RKO (cell line): ENCODE results near the gene LSM4.
"Not testable (repeated sequence)": the region's sequence is repeated elsewhere in the genome, so short reads cannot be mapped to it uniquely, and the experiment has no call there.

ENCODE experiments used
- DNase-seq: peaks from one replicate; pipeline ENCODE4 v3.0.0-alpha.2; 2016; ENCODE audit warnings: low spot score

LSM4 gene

DNA sequence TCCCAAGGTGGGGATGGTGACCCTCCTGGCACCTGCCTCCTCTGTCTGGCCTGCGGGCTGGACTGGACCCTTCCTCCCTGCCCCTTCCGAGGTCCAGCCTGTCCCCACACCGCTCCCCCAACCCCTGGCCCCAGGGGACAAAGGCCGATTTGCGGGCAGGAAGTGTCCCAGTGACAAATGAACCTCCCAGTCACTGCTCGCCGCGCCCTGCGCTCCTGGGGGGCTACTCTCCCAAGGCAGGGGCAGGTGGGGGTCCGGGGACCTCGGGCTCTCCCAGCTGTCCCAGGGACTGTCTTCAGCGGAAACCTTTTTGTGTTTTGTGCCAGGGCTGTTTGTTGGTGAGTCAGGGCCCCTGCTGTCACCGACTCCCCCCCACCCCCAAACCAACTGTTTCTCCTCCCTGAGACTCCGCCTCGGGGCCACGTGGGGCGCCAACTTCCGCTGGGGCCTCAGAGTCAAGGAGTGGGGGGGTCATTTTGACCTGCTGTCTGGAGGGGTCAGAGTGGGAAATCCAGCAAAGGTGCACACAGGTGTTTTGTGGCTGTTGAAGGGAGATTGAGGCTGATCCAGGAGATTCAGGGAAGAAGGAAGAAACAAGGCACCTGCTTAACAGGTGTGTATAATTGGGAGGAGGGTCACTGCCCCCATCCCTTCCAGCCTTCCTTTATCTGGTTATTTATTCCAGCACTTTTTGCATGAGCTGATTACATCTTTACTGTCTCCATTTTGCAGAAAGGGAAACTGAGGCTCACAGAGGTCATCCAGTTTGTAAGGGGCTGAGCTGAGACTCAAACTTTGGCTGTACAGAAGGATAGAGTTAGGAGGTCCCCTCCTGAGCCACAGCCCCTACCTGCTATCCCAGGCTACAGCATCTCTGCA, 18.4 kb upstream of the LSM4 start:
- DNase-seq = peak; percentile 82

DNA sequence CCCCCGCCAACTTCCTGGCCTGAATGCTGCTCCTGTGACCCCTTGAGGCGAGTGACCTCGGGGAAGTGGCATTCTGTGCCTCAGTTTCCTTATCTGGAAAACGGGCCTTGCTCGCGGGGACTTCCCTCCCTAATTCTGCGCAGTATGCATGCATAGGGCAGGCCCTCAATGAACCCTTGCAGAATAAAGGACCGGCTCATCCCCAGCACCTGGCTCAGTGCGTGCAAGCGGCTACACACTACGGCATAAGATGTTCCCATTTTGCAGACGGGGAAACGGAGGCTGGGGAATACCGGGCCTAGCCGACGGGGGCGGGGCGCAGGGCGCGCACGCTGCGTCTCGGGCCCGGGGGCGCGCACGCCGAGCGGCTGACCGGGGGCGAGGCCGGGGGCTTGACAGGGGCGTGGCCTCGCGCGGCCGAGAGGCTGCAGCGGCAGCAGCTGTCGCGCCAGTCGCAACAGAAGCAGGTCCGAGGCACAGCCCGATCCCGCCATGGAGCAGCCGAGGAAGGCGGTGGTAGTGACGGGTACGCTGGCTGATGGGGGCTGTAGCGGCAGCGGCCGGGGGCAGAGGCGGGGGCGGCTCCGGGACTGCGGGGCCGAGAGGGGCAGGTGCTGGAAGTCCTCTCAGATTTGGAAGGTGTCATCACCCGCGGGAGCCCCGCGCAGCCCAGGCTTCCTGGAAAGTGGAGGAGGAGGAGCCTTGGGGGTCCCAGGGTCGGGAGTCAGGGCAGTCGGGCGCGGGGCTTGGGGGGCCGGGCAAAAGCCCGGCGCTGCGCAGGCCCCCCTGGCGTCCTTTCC, 17.5 kb upstream of the LSM4 start, which contains the start of gene PGPEP1:
Gene PGPEP1, plus strand, starts transcription at position 409 of the 800 bp plus-strand sequence. Its CDS starts 84 bp downstream, at position 493.
- DNase-seq = peak; percentile 75

DNA sequence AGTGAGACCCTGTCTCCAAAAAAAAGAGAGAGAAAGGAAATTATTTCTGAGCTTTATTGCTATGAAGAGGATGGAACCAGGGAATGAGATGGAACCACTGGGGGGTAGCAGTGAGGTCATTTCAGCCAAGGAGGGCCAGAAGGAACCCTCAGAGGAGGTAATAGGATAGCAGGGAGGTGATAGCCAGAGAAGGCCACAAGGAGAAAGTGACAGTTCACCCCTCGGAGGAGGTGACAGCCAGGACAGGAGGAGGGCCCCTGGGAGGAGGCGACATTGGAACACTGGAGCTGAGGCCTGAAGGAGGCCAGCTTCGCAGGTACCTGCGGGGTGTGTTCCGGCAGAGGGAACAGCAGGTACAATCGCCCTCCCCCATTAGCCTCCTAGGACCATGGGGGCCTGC, 16.8 kb upstream of the LSM4 start:
- DNase-seq = peak; percentile 50

DNA sequence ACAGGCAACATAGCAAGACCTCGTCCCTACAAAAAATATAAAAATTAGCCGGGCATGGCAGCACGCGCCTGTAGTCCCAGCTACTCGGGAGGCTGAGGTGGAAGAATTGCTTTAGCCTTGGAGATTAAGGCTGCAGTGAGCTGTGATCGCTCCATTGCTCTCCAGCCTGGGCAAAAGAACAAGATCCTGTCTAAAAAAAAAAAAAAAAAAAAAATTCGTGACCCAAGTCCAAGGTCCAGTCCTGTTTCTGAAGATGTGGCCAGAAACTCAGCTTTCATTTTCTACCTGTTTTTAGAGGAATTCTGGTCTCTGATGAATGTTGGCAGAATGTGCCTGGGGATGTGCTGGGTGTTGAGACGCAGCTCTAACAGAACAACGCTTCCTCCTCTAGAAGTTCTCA, 15.7 kb upstream of the LSM4 start:
- DNase-seq = no peak

DNA sequence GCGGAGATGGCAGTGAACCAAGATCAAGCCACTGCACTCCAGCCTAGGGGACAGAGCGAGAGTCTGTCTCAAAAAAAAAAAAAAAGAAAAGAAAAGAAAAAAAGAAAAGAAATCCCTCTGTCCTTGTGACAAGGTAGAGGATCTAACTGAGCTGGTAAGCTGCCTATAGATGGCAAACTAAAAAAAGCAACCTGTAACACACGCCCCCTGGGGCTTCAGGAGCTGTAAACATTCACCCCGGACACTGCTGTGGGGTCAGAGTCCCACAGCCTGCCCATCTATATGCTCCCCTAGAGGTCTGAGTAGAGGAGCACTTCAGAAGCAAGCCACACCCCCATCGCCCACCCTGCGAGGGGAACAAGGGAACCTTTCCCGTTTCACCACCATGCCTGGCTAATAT, 13.2 kb upstream of the LSM4 start:
- no peak for DNase-seq

- no peak for DNase-seq
These were observed 10.8 kb upstream of the LSM4 start for GRCh38 chr19:18333680-18334079.

- DNase-seq = no peak
These were observed 10.1 kb upstream of the LSM4 start for GRCh38 chr19:18332917-18333530.

DNA sequence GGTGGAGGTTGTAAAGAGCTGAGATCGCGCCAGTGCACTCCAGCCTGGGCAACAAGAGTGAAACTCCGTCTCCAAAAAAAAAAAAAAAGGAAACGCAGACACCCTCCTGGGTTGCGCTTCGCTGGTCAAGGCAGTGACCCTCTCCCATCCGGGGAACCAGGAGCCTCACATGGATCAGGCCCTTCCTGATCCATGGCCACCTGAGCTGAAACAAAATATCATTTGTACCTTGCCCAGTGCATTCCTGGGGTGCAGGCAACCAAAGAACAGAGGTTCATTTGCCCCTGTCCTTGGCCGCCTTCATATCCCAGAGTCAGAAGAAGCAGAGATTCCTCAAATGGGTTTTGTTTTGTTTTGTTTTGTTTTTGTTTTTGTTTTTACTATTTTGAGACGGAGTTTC, 8.0 kb upstream of the LSM4 start:
- DNase-seq = no peak

DNA sequence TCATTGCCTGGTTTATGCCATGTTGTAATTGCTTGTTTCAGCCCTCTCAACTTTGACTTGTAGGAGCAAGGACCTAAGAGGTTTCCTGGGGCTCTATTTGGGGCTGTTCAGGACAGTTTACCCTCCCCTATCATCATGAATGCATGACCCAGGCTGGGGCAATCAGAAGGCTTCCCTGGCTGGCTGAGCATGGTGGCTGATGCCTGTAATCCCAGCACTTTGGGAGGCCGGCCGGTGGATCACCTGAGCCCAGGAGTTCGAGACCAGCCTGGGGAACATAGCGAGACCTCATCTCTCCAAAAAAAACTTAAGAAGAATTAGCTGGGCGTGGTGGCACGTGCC, 6.1 kb upstream of the LSM4 start:
- no peak for DNase-seq

GRCh38 chr19:18328340-18329034, 5.6 kb upstream of the LSM4 start:
- DNase-seq = peak; percentile 96

DNA sequence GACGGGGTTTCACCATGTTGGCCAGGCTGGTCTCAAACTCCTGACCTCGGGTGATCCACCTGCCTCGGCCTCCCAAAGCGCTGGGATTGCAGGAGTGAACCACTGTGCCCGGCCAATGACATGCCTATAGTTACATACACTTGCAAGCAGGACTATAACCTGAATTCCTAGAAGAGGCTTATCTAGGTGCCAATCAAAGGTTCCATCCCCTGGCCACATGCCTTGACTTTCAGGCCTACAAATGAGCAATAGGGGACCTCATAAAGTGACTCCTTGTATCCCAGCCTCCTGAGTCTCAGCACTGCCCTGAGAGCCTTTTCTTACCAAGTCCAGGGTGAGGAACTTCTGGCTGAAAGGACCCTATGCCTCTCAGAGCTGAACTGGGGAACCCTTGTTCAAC, 3.9 kb upstream of the LSM4 start:
- no peak for DNase-seq

DNA sequence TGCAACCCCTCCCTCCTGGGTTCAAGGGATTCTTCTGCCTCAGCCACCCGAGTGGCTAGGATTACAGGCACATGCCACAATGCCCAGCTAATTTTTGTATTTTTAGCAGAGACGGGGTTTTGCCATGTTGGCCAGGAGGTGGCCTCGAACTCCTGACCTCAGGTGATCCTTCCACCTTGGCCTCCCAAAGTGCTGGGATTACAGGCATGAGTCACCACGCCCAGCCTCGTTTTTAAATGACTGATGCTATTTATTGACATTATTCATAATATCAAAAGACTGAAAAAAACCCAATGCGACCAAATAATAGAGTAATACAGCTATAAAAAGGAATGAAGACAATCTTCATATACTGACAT, 1.5 kb upstream of the LSM4 start:
- not testable (repeated sequence) for DNase-seq

DNA sequence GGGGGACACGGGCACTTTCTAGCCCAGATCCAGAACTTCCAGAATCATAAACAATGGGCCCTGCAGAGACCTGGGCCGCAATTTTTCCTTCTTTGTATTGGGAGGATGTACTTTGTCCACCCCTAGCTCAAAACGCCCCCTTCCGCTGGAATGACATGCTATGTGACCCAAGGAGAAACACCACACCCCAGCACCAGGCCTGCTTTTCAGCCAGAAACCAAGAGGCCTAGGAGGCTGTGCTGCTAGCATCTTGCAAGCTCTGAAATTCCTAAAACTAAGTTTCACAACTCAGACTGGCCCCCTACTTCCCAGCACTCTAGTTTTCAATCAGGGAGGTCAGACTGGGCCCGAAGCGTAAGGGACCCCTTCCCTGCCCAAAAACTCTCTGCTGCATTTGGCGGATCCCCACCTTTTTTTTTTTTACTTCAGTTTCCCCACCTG, 538 bp downstream of the LSM4 start:
- DNase-seq = peak; percentile 75

GRCh38 chr19:18321734-18322102, 1.2 kb downstream of the LSM4 start:
- DNase-seq = peak; percentile 64

- no peak for DNase-seq
These were observed 1.8 kb downstream of the LSM4 start for GRCh38 chr19:18320865-18321733.

GRCh38 chr19:18319591-18320135, 3.2 kb downstream of the LSM4 start:
- no peak for DNase-seq

- no peak for DNase-seq
These were observed 4.7 kb downstream of the LSM4 start for GRCh38 chr19:18317961-18318800.

DNA sequence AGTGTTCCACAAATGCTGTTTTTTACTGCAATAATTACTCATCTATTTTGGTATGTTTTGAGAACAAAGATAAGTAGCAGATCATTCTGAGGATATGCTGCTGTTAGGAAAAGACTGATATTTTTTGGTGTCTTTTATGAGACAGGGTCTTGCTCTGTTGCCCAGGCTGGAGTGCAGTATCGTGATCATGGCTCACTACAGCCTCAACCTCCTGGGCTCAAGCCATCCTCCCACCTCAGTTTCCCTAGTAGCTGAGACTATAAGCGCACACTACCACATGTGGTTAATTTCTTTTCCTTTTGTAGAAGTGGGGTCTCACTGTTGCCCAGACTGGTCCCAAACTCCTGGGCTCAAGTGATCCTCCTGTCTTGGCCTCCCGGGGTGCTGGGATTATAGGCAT, 9.5 kb downstream of the LSM4 start:
- no peak for DNase-seq

DNA sequence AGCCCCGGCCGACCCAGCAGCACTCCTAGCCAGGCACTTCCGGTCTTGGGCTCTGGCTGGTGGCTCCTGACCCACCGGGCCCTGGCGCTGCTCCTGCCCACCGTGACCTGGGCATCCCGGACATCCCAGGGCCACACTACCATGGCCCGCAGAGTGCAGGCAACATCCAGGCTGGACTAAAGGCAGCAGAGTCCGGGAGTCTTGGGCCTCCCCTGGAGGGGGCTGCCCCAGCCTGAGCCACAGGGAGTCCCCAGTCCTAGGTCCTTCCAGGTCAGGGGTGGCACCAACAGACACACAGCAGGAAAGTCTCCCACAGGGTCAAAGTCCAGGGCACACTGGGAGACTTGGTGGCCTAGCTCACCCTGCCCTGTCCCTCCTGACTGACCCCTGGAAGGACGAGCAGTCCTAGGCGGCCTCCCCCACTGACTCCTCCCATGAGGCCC, 10.8 kb downstream of the LSM4 start:
- no peak for DNase-seq

DNA sequence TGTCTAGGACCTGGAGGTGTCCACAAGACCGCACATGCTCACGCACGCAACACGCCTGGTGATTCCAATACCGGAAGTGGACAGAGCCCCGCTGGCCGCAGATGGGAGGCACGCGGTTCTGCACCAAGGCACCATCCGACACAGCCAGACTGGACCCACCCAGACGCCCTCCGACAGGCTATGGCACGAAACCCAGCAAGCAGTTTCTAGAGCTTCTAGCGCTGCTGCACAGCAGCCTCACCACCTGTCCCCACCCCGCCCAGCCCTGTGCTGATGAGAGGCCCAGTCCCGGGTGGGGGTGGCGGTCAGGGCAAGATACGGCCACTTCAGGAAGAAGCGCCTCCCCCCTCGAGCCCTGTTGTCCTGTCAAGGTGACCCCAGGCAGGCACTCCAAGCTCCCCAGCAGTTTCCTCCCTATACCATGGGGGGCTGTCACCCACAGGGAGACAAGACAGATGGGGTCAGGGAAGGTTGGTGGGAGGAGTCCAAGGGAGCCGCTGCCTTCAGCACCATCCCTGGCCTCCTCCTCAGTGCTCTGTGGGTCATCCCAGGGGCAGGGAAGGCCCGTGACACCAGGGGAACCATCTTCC, 11.3 kb downstream of the LSM4 start:
- DNase-seq = no peak
